ENCODE data around the gene MYL6B.
A peak's percentile ranks its signal among the peaks of the same experiment; 100 is the strongest.

Gene MYL6B

DNA sequence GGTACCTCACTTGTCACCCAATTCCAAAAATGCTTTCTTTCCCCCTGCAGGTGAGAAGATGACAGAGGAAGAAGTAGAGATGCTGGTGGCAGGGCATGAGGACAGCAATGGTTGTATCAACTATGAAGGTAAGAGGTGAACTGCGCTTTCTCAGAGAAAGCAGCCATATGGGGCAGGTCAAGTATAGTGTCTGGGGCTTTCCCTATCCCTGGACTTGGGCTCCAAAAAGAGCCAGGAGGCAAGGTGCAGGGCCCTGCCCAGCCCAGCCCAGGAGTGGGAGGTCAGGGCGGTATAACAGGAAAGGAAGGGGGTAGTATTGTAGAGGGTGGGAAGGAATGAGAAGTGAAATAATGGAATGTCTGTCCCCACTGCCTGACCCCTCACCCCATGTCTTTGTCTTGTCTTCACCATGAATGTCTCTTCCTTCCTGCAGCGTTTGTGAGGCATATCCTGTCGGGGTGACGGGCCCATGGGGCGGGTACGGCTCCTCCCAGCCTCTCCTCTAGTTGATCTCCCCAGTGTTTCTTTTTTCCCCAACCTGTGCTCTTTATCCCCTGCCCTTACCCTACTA, 7.9 kb downstream of the MYL6B start:
- Histone ChIP-seq H3K4me1 (ENCODE audit: insufficient read depth, low read length) (peaks cover 37% of the 10 kb centered on the region), H3K27me3 (ENCODE audit: insufficient read depth, low read length) (no peaks in the 10 kb centered on the region), H2AFZ (ENCODE audit: low read depth, low read length) (no peak overlapping the region), H3K9me3 (ENCODE audit: low read length) (no peaks in the 10 kb centered on the region), H3K36me3 (ENCODE audit: insufficient read depth, low read length) (peaks cover 66% of the 10 kb centered on the region), H3K4me3 (ENCODE audit: low read length) (peak overlapping the region; percentile 85)

DNA sequence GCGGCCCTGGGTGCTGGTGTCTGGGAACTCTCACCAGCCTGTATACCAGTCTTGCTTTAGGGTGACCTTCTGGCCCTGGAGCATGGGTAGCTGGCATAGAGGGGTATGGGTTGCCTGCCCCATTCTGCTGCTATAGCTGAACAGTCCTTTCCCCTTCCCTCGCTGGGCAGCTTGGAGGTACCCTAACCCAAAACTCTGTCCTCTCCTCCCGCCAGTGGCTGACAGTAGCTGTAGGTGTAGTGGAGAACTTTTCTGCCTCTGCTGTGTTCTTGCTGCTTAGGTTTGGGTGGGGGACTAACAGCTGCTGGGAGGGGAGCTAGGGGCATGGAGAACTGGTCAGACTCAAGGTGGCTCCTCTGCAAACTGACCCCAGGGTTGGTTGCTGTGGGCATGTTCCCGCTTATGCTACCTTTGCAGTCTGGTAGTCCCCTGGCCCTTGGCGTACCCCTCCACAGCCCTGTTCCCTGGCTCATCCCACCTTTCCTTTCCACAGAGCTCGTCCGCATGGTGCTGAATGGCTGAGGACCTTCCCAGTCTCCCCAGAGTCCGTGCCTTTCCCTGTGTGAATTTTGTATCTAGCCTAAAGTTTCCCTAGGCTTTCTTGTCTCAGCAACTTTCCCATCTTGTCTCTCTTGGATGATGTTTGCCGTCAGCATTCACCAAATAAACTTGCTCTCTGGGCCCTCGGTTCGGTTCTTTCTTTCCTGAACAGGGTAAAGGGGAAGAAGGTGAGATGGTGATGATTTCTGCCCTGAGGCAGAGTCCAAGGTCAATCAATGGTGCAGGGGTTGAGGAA, 8.7 kb downstream of the MYL6B start:
- H3K9me3 ChIP-seq (ENCODE audit: low read length): no peaks in the 10 kb centered on the region
- H3K4me1 ChIP-seq (ENCODE audit: insufficient read depth, low read length): peaks cover 37% of the 10 kb centered on the region
- no peak overlapping the region for H2AFZ ChIP-seq (ENCODE audit: low read depth, low read length)
- H3K27me3 ChIP-seq (ENCODE audit: insufficient read depth, low read length): no peaks in the 10 kb centered on the region
- H3K4me3 ChIP-seq (ENCODE audit: low read length): peak overlapping the region; percentile 85
- H3K36me3 ChIP-seq (ENCODE audit: insufficient read depth, low read length): peaks cover 66% of the 10 kb centered on the region

DNA sequence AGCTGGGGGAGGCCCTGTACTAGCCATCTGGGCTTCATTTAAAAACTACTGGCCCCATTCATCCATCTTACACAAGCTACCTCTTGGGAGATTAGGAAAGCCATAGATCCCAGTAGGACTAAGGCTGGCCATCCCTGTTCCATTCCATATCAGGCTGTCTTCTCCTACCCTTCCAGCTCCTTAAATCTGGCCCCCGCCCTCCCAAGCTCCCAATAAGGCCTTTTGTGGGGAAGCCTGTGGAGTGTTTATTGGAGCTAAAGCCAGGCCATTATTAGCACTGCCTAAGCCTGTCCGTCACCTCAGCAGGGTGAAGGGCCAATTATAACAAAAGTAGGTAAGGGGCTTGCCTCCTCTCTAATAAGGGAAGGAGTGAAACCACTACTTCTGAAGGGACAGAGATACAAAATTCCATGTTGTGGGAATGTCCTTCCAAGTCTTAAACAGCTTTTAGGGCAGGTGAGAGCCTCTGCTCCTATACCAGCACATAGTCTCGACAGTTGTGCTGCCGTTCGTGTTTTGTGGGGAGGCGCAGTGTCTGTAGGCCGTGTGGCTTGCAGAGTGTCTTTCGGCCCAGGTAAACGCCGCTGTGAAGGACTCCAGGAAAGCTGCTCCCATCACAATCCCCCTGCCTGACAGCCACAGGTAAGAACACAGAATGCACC, 9.4 kb downstream of the MYL6B start:
- Histone ChIP-seq H2AFZ (ENCODE audit: low read depth, low read length) (no peak overlapping the region), H3K27me3 (ENCODE audit: insufficient read depth, low read length) (no peaks in the 10 kb centered on the region), H3K9me3 (ENCODE audit: low read length) (no peaks in the 10 kb centered on the region), H3K4me3 (ENCODE audit: low read length) (no peak overlapping the region), H3K36me3 (ENCODE audit: insufficient read depth, low read length) (peaks cover 71% of the 10 kb centered on the region), H3K4me1 (ENCODE audit: insufficient read depth, low read length) (peaks cover 37% of the 10 kb centered on the region)

DNA sequence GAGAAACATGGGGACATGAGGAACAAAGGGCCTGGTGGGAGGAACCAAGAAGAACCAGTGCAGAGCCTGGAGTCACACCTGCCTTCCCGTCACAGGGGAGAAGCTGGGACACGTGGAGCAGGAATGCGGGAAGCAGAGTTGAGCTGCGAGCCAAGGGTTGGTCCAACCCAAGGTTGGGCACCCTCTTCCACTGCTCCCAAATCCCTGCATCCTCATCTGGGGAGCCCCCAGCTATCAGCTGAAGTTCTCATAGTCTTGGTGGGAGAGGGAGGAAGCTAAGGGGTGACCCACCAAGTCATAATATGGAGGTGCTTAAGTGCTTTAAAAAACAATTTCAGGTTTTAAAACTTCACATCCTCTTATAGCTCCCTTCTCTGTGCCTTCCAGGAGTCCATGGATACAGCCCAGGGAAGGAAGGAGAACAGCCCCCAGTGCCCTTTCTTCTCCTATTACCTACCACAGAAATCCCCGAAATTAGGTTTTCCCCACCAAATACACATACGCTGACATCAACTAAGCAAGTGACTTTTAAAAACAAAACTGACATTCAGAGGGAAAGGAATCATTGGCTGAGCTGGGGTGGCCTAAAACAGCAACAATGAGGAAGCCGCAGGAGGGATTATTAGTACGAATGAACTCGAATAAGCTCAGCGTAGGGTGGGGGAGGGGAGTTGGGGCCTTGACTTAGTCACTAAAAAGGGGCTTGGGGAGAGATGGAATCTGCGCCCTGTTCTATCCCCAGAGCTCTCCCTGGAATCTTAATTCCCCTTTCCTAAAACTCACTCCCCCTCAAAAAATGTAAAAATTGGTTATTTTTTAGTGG, 10.3 kb downstream of the MYL6B start:
- no peak overlapping the region for H2AFZ ChIP-seq (ENCODE audit: low read depth, low read length)
- no peak overlapping the region for H3K4me3 ChIP-seq (ENCODE audit: low read length)
- H3K36me3 ChIP-seq (ENCODE audit: insufficient read depth, low read length): peaks cover 76% of the 10 kb centered on the region
- no peaks in the 10 kb centered on the region for H3K9me3 ChIP-seq (ENCODE audit: low read length)
- H3K4me1 ChIP-seq (ENCODE audit: insufficient read depth, low read length): peaks cover 35% of the 10 kb centered on the region
- H3K27me3 ChIP-seq (ENCODE audit: insufficient read depth, low read length): no peaks in the 10 kb centered on the region

DNA sequence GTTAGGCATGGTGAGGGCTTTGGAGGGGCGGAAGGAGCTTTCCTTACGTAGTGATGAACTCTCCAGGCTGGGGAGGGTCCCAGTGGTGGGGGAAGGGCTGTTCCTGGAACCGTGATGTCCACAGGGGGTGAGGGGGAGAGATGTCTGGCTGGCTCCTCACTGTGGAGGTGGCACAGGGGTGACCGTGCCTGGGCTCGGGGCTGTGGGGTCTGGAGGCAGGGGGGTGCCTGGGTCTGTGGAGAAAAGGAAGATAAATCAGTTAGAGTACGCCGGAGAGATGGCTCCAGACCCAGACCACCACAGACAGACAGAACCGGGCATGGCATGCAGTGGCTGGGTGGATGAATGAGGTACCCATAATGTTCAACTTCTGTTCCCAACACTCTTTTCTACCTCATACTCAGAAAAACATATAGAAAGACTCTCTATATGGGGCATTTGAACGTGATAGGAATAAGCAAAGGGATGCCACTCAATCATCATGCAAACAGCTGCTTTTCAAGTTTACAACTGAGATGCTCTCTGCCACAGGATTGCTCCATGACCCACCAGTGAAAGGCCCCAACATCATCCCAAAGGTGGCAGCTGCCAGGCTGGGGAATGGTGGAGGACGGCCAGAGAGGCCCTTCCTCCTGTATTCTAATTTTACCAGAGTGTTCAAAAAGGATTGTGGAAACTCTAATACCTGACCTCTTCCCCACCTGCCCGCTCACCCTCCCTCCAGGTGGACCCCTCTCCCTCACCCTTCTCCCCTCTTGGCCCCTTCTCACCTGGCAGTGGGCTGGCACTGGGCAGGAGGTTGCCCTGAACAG, 11.4 kb downstream of the MYL6B start:
- H3K9me3 ChIP-seq (ENCODE audit: low read length): no peaks in the 10 kb centered on the region
- H3K36me3 ChIP-seq (ENCODE audit: insufficient read depth, low read length): peaks cover 86% of the 10 kb centered on the region
- H3K4me3 ChIP-seq (ENCODE audit: low read length): no peak overlapping the region
- peaks cover 35% of the 10 kb centered on the region for H3K4me1 ChIP-seq (ENCODE audit: insufficient read depth, low read length)
- no peaks in the 10 kb centered on the region for H3K27me3 ChIP-seq (ENCODE audit: insufficient read depth, low read length)
- no peak overlapping the region for H2AFZ ChIP-seq (ENCODE audit: low read depth, low read length)

DNA sequence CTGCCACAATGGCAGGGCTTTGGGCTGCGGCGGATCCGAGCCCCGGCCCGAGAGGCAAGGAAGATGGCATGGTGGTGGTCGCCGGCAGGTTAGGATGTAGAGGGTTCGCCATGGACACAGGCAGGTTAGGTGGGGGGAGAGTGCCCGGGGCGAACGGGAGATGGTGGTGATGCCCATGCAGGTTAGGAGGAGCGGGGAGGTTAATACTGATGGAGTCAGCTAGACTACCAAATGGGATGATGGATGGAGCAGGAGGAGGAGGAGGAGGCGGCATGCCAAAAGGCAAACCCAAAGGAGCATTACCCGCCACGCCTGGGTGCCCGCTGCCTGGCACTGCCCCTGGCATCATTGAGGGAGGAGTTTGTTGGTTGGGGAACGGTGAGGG, 11.9 kb downstream of the MYL6B start:
- H2AFZ ChIP-seq (ENCODE audit: low read depth, low read length): no peak overlapping the region
- no peaks in the 10 kb centered on the region for H3K27me3 ChIP-seq (ENCODE audit: insufficient read depth, low read length)
- peaks cover 33% of the 10 kb centered on the region for H3K4me1 ChIP-seq (ENCODE audit: insufficient read depth, low read length)
- H3K4me3 ChIP-seq (ENCODE audit: low read length): no peak overlapping the region
- no peaks in the 10 kb centered on the region for H3K9me3 ChIP-seq (ENCODE audit: low read length)
- peaks cover 90% of the 10 kb centered on the region for H3K36me3 ChIP-seq (ENCODE audit: insufficient read depth, low read length)

DNA sequence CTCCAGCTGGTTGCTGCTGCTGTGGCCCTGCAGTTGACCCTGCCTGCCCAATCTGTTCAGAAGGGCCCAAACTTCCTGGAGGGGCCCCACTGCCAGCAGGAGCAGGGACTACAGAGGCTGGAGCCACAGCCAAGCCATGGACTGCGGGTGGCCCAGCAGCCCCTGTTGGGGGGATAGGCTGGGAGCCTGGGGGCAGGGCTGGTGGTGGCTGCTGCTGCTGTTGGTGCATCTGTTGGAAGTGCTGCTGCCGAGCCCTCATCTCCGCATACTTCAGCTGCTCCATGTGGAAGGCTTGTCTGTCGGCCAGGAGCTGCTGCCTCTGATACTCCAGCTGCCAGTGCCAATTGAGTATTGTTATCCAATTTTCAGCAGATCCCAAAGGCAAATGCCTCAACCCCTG, 13.0 kb downstream of the MYL6B start:
- Histone ChIP-seq H3K4me1 (ENCODE audit: insufficient read depth, low read length) (peaks cover 23% of the 10 kb centered on the region), H3K27me3 (ENCODE audit: insufficient read depth, low read length) (no peaks in the 10 kb centered on the region), H3K4me3 (ENCODE audit: low read length) (no peak overlapping the region), H2AFZ (ENCODE audit: low read depth, low read length) (no peak overlapping the region), H3K9me3 (ENCODE audit: low read length) (no peaks in the 10 kb centered on the region), H3K36me3 (ENCODE audit: insufficient read depth, low read length) (peaks cover 90% of the 10 kb centered on the region)

DNA sequence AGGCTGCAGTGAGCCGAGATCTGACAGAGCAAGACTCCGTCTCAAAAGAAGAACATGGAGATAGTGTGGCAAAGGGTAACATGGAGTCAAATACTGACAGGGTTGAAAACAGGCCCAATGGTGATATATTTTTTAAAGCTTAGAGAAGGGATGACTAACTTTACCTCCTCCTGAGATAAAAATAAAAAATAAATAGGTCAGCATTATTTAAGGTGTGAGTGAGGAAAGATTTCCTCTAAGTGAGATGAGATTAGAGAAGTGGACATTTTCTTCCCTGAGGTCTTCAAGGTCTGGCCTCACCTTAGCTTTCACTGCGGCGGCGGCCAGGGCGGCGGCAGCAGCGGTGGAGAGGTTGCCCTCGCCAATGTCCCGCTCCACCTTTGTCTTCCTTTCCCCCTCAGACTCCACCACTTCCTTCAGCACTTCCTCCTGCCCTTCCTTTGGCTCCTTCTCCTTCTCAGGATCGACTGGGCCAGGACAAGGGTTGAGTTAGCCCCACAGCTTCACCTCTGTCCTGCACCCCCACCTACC, 16.9 kb downstream of the MYL6B start:
- Histone ChIP-seq H3K4me1 (ENCODE audit: insufficient read depth, low read length) (no peaks in the 10 kb centered on the region), H3K4me3 (ENCODE audit: low read length) (no peak overlapping the region), H3K27me3 (ENCODE audit: insufficient read depth, low read length) (no peaks in the 10 kb centered on the region), H3K9me3 (ENCODE audit: low read length) (no peaks in the 10 kb centered on the region), H3K36me3 (ENCODE audit: insufficient read depth, low read length) (peaks cover 89% of the 10 kb centered on the region), H2AFZ (ENCODE audit: low read depth, low read length) (no peak overlapping the region)

DNA sequence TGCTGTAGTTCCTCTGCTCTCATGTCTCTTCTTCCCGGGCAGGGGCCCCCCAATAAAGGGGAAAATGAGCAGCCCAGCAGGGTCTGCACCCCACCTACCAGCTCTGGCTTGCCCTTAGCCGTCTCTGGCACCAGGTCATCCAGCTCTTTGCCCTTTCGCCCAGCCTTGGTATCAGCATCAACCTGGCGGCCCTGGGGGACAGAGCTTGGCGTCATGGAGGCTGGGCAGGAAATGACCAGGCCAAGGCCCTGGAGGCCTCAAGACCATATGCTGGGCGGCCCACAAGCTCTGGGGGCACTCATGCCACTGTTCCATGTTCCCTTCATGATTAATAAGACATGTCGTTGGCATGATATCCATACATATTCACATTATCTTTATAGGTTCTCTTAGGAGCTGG, 20.5 kb downstream of the MYL6B start:
- H3K4me1 ChIP-seq (ENCODE audit: insufficient read depth, low read length): no peaks in the 10 kb centered on the region
- H3K27me3 ChIP-seq (ENCODE audit: insufficient read depth, low read length): no peaks in the 10 kb centered on the region
- H2AFZ ChIP-seq (ENCODE audit: low read depth, low read length): no peak overlapping the region
- no peak overlapping the region for H3K4me3 ChIP-seq (ENCODE audit: low read length)
- H3K36me3 ChIP-seq (ENCODE audit: insufficient read depth, low read length): peaks cover 76% of the 10 kb centered on the region
- no peaks in the 10 kb centered on the region for H3K9me3 ChIP-seq (ENCODE audit: low read length)

DNA sequence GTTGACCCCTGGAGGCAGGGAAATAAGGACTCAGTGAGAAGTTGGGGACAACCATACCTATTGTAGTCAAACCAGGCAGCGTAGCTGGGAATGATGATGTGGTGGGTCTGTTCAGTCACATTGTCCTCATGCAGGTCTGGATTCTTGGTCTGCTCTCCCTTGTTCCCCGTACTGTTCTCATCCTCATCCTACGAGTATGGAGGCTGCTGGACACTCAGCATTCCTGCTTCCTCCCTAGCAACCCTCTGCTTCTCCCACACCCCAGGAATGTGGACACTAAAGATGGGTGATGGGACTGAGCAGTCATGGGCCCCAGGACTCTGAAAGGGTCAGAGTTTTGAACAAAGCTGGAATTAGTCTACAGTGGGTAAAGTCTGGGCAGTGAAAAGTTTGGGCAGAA, 26.0 kb downstream of the MYL6B start:
- Histone ChIP-seq H3K9me3 (ENCODE audit: low read length) (peaks cover 4% of the 10 kb centered on the region), H2AFZ (ENCODE audit: low read depth, low read length) (no peak overlapping the region), H3K27me3 (ENCODE audit: insufficient read depth, low read length) (no peaks in the 10 kb centered on the region), H3K4me3 (ENCODE audit: low read length) (no peak overlapping the region), H3K36me3 (ENCODE audit: insufficient read depth, low read length) (peaks cover 67% of the 10 kb centered on the region), H3K4me1 (ENCODE audit: insufficient read depth, low read length) (peaks cover 5% of the 10 kb centered on the region)

DNA sequence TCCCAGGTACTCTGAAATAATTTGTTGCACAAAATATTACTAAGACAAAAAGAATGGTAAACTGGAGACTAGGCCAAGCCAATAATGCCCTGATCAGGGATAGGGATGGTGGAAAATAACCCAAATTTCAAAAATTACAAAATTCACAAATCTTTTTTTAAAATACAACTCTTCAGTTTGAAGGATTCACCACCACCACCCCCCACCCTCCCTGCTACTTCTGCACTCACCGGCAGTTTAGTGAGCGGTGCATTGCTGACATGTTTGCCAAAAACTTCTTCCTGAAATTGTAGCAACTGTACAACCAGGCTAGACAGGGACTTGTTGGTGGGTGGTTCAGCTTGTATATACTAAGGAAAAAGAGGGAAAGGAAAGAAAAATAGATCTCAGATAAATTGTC, 34.6 kb downstream of the MYL6B start:
- peaks cover 43% of the 10 kb centered on the region for H3K36me3 ChIP-seq (ENCODE audit: insufficient read depth, low read length)
- no peak overlapping the region for H3K4me3 ChIP-seq (ENCODE audit: low read length)
- H3K9me3 ChIP-seq (ENCODE audit: low read length): no peaks in the 10 kb centered on the region

DNA sequence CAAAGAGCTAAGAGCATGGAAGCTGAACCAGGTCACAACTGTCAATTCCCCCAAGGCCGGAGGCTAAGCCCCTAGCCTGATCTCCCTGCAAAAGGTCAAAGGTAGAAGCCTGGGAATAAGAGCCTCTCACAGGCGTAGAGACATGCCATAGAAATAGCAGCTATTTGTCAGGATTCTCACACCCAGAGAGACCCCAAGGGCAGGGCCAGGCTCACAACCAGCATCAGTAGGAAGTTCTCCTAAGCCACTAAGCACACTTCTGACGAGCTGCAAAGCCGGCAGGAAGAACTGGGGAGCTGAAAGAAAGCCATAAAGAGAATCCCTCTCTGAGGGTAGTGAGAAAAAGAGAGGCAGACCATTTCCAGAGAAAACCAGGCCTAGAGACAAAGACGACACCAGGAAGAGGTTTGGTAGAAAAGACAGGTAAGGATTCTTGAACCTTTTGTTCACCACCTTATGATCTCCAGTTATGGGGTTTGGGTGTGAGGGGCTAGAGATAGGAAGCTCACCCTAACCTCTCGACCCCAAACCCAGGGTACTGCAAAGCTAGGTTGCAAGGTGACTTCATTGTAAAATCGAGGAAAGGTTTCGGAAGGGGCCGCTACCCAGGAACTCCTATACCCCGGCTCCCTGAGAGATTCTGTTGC, 35.9 kb downstream of the MYL6B start:
- H3K27me3 ChIP-seq (ENCODE audit: insufficient read depth, low read length): no peaks in the 10 kb centered on the region
- H3K4me1 ChIP-seq (ENCODE audit: insufficient read depth, low read length): peaks cover 17% of the 10 kb centered on the region
- peak overlapping the region; percentile 0 for H2AFZ ChIP-seq (ENCODE audit: low read depth, low read length)
- peaks cover 32% of the 10 kb centered on the region for H3K36me3 ChIP-seq (ENCODE audit: insufficient read depth, low read length)
- H3K4me3 ChIP-seq (ENCODE audit: low read length): peak overlapping the region; percentile 62
- no peaks in the 10 kb centered on the region for H3K9me3 ChIP-seq (ENCODE audit: low read length)

More for the DNA sequence above, 34.6 kb downstream of the MYL6B start:
- Histone ChIP-seq H3K4me1 (ENCODE audit: insufficient read depth, low read length) (peaks cover 17% of the 10 kb centered on the region), H3K27me3 (ENCODE audit: insufficient read depth, low read length) (no peaks in the 10 kb centered on the region), H2AFZ (ENCODE audit: low read depth, low read length) (no peak overlapping the region)
